GM20431 (cell line): ENCODE data around the gene ABHD6.
"Not testable (repeated sequence)": the region's sequence is repeated elsewhere in the genome, so short reads cannot be mapped to it uniquely, and the experiment has no call there.

Experiments
- in situ Hi-C: fragments of 300-500 bp; cut with MseI, MboI; formaldehyde crosslinking; loops from one replicate; pipeline ENCODE4 v1.15.0; 2020; ENCODE audit warnings: low sequenced_read_pairs; ENCODE audit not compliant: unreplicated experiment

Gene ABHD6

DNA sequence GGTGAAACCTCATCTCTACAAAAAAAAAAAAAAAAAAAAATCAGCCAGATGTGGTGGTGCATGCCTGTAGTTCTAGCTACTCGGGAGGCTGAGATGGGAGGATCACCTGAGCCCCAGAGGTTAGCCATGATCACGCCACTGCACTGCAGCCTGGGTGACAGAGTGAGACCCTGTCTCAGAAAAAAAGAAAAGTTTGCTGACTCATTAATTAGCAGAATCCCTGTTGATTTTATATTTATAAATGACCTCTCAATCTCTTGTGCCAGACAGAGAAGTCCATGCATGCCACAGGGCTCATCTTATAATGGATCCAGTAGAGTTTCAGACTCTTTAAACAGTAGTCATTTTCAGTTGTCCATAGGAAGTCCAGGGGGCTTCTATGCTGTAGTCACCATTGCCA is 32.9 kb downstream of the ABHD6 start:
- in situ Hi-C loops, result no loop called here

DNA sequence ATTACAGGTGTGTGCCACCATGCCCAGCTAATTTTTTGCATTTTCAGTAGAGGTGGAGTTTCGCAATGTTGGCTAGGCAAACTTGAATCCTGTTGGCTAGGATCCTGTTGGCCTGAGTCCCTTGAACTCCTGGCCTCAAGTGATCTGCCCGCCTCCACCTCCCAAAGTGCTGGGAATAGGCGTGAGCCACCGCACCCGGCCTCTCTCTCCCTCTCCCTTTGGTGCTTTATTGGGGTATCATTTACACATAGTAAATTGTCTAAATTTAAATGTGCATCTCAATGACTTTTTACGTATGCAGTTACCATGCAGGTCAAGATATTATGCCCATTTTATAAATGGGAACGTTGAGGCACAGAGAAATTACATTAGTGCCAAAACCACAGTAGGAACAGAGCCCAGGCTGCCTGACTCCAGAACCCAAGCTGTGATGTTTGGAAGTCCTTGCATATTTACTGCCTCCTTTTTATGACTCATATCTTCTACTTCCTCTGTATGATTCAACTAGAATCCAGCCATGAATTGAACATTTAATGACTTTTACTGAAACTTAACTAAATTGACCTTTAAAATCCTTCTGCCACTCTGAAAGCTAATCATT is 34.4 kb downstream of the ABHD6 start:
- in situ Hi-C loops, result no loop called here

DNA sequence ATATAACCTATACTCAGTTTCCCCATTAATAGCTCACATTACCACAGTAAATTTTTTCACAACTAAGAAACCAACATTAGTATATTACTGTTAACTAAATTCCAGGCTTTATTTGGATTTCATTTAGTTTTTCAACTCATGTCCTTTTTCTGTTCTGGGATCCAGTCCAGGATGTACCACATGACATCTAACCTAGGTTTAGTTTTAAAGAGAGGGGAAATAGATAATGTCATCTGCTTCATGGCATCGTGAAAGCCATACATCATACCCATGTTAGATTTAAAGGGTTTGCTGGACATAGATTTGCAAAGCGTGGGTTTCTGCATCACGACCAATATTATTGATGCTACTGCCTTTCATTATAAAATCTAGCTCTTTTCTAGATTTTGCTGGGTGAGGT is 35.3 kb downstream of the ABHD6 start:
- in situ Hi-C loops, result no loop called here

DNA sequence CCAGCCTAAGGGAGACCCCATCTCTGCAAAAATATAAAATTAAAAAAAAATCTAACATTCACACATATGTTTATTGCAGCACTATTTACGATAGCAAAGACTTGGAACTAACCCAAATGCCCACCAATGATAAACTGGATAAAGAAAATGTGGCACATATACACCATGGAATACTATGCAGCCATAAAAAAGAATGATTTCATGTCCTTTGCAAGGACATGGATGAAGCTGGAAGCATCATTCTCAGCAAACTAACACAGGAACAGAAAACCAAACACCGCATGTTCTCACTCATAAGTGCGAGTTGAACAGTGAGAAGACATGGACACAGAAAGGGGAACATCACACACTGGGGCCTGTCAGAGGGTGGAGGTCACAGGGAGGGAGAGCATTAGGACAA is 35.8 kb downstream of the ABHD6 start:
- in situ Hi-C loops, result not testable (repeated sequence)

DNA sequence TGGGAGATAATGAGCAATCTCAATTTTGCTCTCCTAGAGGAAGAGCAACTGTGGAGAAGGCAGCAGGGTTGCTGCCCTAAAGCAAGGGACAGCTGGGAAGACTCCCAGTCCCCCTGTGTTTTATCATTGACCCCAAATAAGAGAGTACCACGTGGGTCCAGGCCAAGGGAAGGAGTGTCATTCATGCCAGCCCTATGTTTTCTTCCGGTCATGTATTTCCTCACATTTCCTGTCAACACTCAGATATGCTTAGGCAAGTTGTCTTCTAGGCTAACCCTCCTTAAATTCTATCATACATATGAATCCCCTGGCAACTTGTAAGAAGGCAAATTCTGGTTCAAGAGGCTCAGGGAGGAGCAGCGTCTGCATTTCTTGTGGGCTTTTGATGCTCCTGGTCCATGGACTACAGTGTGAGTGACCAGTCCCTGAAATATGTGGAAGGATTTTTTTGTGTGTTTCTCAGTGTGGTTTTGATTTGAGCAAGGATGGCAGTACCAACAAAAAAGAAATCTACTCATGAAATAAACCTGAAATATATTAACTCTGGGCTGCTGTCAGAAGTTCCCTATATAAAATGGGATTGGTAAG is 36.5 kb downstream of the ABHD6 start:
- in situ Hi-C loops, result no loop called here

DNA sequence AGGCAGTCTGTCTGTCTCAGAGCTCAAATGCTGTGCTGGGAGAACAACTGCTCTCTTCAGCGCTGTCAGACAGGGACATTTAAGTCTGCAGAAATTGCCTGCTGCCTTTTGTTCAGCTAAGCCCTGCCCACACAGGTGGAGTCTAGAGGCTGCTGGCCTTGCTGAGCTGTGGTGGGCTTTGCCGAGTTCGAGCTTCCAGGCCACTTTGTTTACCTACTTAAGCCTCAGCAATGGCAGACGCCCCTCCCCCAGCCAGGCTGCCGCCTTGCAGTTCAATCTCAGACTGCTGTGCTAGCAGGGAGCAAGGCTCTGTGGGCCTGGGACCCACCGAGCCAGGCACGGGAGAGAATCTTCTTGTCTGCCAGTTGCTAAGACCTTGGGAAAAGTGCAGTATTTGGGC is 43.5 kb downstream of the ABHD6 start:
- in situ Hi-C loops, result no loop called here

DNA sequence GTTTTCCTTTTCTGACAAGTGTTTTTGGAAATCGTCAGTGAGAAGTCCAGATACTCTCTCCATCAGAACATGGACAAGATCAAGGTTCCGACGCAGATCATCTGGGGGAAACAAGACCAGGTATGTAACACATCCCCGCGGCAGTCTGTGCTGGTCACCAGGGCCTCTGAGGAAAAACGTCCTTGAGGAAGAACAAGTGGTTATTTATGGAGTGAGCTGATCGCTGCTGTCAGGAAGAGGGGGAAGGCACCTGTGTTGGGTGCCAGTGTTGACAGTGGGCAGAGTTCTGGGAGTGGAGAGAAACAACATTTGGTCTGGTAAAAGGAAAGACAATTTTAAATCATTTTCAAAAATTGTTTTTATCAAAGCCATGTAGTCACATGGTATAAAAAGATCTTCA is 47.7 kb downstream of the ABHD6 start:
- in situ Hi-C loops, result no loop called here

DNA sequence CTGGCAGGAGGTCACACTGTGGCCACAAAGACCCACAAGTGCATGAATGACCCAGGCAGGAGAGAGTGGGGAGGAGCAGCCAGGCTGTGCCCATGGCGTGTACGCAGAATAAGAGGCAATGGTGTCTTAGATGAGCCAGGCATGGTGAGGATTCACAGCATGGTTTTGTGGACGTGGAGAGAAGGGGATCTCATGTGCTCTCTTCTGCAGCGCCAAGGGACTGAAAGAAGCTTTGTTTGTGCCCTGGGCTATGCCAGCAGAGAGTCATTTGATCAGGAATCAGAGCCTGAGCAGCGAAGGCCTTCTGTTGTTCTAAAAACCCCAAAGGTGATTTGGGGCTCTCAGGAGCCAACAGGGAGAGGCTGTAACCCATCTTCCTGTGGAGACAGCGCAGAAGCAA is 49.8 kb downstream of the ABHD6 start:
- in situ Hi-C loops, result no loop called here

DNA sequence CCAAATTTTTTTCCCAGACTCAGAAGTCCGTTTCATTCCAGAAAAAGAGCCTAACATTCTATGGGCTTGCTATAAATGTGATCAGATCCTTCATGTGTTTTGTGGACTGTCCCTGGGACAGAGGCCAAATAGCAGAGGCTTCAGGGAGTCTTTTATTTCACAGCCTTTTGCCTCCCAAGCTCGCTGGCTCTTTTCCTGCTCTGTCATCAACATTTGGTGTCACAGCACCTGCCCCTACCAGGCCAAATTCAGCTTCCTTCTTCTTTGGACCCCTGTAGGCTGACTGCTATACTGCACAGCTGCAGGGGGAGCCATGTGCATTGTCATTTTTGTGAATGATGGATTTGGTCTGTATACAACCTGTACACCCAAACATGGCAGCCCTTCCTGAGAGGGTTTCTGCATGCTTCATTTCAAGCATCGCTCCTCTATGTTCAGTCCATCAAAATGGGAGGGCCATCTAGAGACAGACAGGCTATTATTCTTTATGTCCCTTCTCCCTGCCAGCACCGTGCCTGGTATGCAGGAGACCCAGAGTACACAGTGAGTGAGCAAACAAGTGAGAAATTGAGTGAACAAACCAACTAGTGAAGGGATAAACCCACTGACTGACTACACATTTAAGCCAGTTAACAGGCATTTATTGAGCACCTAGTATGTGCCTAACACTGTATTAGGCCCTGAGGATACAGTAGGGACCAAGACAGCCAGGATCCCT is 50.6 kb downstream of the ABHD6 start:
- in situ Hi-C loops, result no loop called here

DNA sequence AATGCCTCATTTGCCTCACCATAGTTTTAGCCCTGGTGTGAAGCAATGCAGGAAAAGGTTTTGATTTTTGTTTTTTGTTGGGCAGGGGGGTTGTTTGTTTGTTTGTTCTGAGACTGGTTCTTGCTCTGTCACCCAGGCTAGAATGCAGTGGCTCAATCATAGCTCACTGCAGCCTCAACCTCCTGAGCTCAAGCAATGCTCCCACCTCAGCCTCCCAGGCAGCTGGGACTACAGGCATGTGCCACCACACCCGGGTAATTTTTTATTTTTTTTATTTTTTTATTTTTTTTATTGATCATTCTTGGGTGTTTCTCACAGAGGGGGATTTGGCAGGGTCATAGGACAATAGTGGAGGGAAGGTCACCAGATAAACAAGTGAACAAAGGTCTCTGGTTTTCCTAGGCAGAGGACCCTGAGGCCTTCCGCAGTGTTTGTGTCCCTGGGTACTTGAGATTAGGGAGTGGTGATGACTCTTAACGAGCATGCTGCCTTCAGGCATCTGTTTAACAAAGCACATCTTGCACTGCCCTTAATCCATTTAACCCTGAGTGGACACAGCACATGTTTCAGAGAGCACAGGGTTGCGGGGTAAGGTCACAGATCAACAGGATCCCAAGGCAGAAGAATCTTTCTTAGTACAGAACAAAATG is 51.5 kb downstream of the ABHD6 start:
- in situ Hi-C loops, result not testable (repeated sequence)

DNA sequence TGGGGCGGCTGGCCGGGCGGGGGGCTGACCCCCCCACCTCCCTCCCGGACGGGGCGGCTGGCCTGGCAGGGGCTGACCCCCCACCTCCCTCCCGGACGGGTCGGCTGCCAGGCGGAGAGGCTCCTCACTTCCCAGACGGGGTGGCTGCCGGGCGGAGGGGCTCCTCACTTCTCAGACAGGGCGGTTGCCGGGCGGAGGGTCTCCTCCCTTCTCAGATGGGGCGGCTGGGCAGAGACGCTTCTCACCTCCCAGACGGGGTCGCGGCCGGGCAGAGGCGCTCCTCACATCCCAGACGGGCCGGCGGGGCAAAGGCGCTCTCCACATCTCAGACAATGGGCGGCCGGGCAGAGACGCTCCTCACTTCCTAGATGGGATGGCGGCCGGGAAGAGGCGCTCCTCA is 52.9 kb downstream of the ABHD6 start:
- in situ Hi-C loops, result loop anchor here (10.0 kb wide), 1 partner anchor 46 kb away; no protein-coding TSS in a partner anchor

DNA sequence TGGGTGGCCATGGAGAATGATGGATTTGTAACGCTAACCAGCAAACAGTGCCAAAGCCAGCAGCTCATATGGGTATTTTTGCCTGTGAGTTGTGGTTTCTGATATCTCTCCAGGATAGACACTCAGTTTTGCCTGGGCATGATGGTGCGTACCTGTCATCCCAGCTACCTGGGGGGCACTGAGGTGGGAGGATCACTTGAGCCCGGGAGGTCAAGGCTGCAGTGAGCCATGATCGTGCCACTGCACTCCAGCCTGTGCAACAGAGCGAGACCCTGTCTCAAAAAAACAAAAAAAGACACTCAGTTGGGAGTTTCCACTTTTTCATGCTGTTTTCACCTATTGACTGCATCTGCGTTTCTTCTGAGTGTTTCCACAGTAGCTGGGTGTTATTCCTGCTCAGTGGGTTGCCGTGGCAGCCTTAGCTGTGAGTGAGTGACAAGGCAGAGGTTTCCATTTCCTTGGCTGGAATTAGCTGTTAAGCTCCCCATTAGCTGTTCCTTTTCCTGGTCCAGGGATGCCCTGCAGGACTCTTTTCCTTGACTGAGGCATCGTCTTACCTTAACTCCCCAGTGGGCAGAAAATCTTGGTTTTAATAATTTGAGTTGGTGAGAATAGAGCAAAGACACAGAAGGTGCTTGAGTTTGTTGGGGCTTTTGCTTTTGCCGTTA is 54.2 kb downstream of the ABHD6 start:
- in situ Hi-C loops, result loop anchor here (10.0 kb wide), 1 partner anchor 47 kb away; no protein-coding TSS in a partner anchor

DNA sequence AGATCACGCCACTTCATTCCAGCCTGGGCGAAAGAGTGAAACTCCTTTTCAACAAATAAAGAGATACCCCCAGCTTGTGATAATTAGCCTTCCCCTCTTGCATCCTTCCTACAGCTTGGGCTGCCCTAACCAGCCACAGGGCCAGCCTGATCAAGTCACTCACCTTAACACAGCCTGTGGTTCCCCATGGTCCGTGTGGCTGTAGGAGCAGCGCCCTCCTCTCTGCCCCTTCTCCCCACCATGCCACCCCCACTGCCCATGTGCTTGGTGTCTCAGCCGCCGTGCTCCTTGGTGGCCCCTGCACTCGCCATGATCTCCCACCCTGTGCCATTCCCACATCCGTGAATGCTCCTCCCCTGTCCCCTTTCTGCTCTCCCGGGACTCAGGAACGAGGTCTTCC is 55.3 kb downstream of the ABHD6 start:
- in situ Hi-C loops, result loop anchor here (10.0 kb wide), 1 partner anchor 48 kb away; no protein-coding TSS in a partner anchor

DNA sequence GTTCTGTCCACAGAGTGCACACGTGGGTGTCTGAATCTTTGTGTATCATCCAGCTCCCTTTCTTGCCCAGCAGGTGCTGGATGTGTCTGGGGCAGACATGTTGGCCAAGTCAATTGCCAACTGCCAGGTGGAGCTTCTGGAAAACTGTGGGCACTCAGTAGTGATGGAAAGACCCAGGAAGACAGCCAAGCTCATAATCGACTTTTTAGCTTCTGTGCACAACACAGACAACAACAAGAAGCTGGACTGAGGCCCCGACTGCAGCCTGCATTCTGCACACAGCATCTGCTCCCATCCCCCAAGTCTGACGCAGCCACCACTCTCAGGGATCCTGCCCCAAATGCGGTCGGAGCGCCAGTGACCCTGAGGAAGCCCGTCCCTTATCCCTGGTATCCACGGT is 55.9 kb downstream of the ABHD6 start:
- in situ Hi-C loops, result loop anchor here (10.0 kb wide), 1 partner anchor 49 kb away; no protein-coding TSS in a partner anchor

DNA sequence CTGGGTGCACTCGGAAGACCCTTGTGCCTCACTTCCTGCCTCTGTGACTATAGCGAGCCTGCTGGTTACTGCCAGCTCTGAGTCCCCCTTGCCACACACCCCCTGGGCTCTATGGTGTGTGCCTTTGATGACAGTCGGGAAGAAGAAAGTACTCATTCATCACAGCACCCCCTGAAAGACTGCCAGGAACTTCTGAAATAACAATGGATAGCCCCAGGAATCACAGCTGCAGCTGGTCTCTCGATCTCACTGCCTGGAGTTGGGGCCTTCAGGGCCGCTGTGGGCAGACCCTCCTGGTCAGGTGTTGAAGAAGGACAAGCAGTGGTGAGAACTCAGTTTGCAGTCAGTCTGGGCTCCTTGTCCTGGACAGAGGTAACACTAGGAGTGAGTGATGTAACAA is 58.7 kb downstream of the ABHD6 start:
- in situ Hi-C loops, result loop anchor here (10.0 kb wide), 1 partner anchor 51 kb away; no protein-coding TSS in a partner anchor

DNA sequence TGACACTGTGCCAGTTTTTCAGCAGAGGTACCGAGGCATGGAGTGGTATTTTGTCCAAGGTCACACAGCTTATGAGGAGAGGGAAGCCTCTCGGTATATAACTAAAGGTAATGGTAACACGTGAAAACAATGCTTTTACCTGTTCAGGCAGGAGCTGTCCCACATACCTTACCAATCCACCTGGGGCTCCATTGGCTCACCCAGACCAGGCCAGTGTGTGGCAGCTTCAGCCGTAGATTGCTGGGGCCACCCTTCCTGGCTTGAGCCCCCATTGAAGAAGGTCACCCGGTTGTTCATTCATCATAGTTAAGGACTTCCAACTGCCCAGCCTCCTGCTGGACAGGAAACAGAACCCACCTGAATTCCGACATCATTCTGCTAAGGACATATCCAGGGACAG is 59.3 kb downstream of the ABHD6 start:
- in situ Hi-C loops, result loop anchor here (10.0 kb wide), 1 partner anchor 52 kb away; no protein-coding TSS in a partner anchor

DNA sequence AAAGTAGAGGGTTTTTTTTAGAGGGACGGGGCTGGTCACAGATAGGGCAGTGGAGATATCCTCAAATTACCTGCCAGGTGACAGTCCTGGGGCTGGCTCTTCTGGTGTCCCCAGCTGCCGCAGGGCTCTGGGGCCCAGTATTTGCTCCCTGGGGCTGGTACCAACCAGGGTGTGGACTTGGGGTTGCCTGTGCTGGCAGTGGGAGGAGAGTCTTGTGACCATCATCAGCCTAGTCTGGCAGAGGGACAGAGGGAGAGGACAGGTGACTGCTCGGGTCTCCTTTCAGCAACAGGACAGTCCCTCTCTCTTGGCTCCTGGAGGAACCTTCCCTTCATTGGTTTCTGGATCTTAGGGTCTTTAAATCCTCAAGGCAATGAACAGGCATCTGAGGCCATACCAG is 60.6 kb downstream of the ABHD6 start:
- in situ Hi-C loops, result loop anchor here (10.0 kb wide), 1 partner anchor 53 kb away; no protein-coding TSS in a partner anchor

DNA sequence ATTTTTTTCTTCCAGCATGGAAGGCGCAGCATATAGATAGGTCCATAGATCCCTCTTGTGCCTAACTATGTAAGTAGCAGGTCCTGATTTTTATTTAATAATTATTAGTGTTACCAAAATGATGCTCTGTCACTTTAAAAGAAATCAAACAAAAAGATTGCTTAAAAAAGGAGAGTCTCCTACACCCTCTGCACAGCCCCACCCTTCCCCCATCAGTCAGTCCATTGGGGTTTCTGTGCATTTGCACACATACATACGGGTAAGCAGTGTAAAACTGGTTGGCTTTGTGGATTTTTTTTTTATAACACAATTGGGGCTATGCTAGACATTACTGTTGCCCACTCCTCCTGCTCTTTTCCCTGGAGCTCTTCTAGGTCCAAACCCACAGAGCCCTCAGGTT is 61.5 kb downstream of the ABHD6 start:
- in situ Hi-C loops, result loop anchor here (10.0 kb wide), 1 partner anchor 54 kb away; no protein-coding TSS in a partner anchor

DNA sequence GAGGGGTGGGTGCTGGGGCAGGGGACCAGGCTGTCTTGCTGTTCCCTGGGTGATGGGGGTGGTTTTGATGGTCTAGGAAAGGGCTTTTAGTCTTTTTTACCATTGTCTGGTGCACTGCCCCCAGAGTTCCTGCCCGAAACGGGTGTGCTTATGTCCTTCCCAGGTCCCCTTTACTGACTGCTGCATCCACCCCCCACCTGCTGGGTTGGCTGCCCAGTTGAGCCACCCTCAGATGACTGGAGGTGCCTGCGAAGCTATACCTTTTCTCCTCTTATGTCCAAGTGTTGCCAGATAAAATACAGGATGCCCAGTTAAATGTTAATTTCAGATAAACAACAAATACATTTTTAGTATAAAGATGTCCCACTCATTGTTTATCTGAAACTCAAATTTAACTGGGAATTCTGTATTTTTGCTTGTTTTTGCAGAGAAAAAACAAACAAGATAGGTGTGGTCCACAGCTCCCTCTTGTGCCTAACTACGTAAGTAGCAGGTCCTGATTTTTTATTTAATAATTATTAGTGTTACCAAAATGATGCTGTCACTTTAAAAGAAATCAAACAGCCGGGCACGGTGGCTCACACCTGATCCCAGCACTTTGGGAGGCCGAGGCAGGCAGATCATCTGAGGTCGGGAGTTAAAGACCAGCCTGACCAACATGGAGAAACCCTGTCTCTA is 62.4 kb downstream of the ABHD6 start:
- in situ Hi-C loops, result loop anchor here (5.0 to 10.0 kb wide), 2 partner anchors 55 to 118 kb away; no protein-coding TSS in a partner anchor
